Activated naive CD4-positive, alpha-beta T cell treated with anti-CD3 and anti-CD28 coated beads, Interleukin-2, amount 10 ng/mL, durations not matched to agents 7 days and 5 days (primary cell): ENCODE data around the gene RNF213.
"Not testable (repeated sequence)": the region's sequence is repeated elsewhere in the genome, so short reads cannot be mapped to it uniquely, and the experiment has no call there.

Experiments used
- CTCF ChIA-PET: fragments of 350-600 bp; sonication (Branson Sonifier 250); formaldehyde crosslinking; loops from one replicate; lab custom pipeline; 2021; ENCODE audit warnings: antibody characterized with exemption; lab: Charles Lee
- DNase-seq: peaks from one replicate; pipeline ENCODE4 v3.0.0-alpha.2; 2020
- H3K27ac Mint-ChIP-seq: one replicate; pipeline ENCODE4 v1.8.0; 2021; ENCODE audit warnings: mild to moderate bottlenecking, moderate library complexity, mixed read lengths
- H3K27me3 Mint-ChIP-seq: one replicate; pipeline ENCODE4 v1.8.0; 2021; ENCODE audit warnings: mild to moderate bottlenecking, mixed read lengths
- H3K36me3 Mint-ChIP-seq: one replicate; pipeline ENCODE4 v1.8.0; 2021; ENCODE audit warnings: mixed read lengths
- H3K4me1 Mint-ChIP-seq: one replicate; pipeline ENCODE4 v1.8.0; 2021; ENCODE audit warnings: mixed read lengths
- H3K4me3 Mint-ChIP-seq: one replicate; pipeline ENCODE4 v1.8.0; 2021; ENCODE audit warnings: mild to moderate bottlenecking, moderate library complexity, mixed read lengths
- H3K9me3 Mint-ChIP-seq: one replicate; pipeline ENCODE4 v1.8.0; 2021; ENCODE audit warnings: mixed read lengths

The RNF213 gene

DNA sequence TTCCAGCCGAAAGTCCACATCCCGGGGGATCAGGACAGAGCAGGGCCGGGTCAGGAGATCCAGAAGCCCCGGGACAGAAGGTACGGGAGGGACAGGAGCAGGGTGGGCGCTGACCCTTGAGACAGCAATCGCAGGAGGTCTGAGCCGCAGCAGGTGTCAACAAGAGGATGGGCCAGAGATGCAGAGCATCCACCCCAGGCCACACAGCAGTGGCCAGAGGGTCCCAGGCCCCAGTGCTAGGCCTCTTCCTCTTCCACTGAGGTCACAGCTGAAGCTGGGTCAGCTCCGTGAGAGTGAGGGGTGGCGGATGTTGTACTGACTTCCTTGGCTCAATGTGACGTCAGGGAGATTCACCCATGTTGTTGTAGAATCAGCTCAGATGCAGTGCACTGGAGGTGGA is 8.7 kb upstream of the RNF213 start:
- no peaks in the 10 kb centered on the region for H3K36me3 Mint-ChIP-seq
- H3K4me3 Mint-ChIP-seq, result no peak overlapping the region
- H3K27ac Mint-ChIP-seq, result no peak overlapping the region
- CTCF ChIA-PET, result interaction anchor here (0.6 to 3.7 kb wide), 5 partner anchors 33 to 169 kb away, joined by 3 to 33 read pairs (median 4); no protein-coding TSS in a partner anchor
- H3K4me1 Mint-ChIP-seq, result peaks cover 50% of the 10 kb centered on the region
- no peak for DNase-seq
- H3K9me3 Mint-ChIP-seq, result no peaks in the 10 kb centered on the region
- H3K27me3 Mint-ChIP-seq, result no peaks in the 10 kb centered on the region

DNA sequence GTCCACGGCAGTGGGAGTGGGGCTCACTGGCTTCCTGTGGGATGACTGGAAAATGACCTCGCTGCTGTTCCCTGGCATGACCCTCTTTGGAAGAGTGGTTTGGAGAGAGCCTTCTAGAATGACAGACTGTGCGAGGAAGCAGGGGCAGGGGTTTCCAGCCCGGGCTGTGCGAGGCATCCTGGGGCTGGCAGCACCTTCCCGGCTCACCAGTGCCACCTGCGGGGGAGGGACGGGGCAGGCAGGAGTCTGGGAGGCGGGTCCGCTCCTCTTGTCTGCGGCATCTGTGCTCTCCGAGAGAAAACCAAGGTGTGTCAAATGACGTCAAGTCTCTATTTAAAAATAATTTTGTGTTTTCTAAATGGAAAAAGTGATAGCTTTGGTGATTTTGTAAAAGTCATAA is 7.8 kb upstream of the RNF213 start:
- H3K9me3 Mint-ChIP-seq, result no peaks in the 10 kb centered on the region
- DNase-seq, result peak; percentile 91
- no peaks in the 10 kb centered on the region for H3K27me3 Mint-ChIP-seq
- H3K4me3 Mint-ChIP-seq, result no peak overlapping the region
- CTCF ChIA-PET, result interaction anchor here (1.0 to 3.7 kb wide), 3 partner anchors 15 to 57 kb away, joined by 3 to 33 read pairs (median 4); no protein-coding TSS in a partner anchor
- no peaks in the 10 kb centered on the region for H3K36me3 Mint-ChIP-seq
- no peak overlapping the region for H3K27ac Mint-ChIP-seq
- peaks cover 57% of the 10 kb centered on the region for H3K4me1 Mint-ChIP-seq

DNA sequence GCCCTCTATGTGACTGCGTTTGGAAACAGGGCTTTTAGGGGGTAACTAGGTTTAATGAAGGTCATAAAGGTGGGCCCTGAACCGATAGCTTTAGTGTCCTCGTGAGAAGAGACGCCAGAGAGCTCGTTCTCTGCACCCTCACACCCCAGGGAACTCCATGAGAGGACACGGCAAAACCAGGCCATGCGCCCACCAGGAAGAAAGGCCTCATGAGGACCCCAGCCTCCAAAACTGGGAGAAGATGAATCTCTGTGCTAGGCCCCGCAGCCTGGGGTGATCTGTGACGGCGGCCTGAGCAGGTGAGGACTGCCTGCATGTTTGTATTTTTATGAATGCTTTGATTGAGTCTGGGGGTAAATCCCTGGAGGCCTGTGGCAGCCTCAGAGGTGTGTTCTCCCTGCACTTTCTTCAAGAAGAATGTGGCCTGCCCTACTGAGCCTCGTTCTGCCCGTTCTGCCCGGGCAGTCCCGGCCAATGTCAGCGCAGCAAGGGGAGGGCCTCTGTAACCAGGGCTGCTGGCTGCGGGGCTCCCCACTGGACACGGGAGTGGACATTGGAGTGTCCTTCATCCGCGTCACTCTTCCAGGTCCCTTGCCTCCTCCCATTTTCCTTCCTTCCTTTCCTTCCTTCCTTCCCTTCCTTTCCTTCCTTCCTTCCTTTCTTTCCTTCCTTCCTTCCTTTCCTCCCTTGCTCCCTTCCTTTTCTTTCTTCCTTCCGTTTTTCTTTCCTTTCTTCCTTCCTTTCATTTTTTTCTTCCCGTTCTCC is 6.8 kb upstream of the RNF213 start:
- peaks cover 66% of the 10 kb centered on the region for H3K4me1 Mint-ChIP-seq
- no peak for DNase-seq
- H3K27ac Mint-ChIP-seq, result no peak overlapping the region
- H3K9me3 Mint-ChIP-seq, result no peaks in the 10 kb centered on the region
- CTCF ChIA-PET, result interaction anchor here (1.0 to 3.7 kb wide), 3 partner anchors 16 to 172 kb away, joined by 3 to 33 read pairs (median 3); no protein-coding TSS in a partner anchor
- H3K36me3 Mint-ChIP-seq, result no peaks in the 10 kb centered on the region
- no peak overlapping the region for H3K4me3 Mint-ChIP-seq
- no peaks in the 10 kb centered on the region for H3K27me3 Mint-ChIP-seq

GRCh38 chr17:80254396-80255251 is 6.0 kb upstream of the RNF213 start:
- H3K4me3 Mint-ChIP-seq, result peak overlapping the region; percentile 14
- H3K36me3 Mint-ChIP-seq, result peaks cover under 1% of the 10 kb centered on the region
- no peaks in the 10 kb centered on the region for H3K27me3 Mint-ChIP-seq
- peak overlapping the region; percentile 86 for H3K27ac Mint-ChIP-seq
- CTCF ChIA-PET, result interaction anchor here (1.4 kb wide), 1 partner anchor 173 kb away, joined by 3 read pairs; no protein-coding TSS in a partner anchor
- H3K9me3 Mint-ChIP-seq, result no peaks in the 10 kb centered on the region
- DNase-seq, result peak; percentile 76
- H3K4me1 Mint-ChIP-seq, result peaks cover 74% of the 10 kb centered on the region

DNA sequence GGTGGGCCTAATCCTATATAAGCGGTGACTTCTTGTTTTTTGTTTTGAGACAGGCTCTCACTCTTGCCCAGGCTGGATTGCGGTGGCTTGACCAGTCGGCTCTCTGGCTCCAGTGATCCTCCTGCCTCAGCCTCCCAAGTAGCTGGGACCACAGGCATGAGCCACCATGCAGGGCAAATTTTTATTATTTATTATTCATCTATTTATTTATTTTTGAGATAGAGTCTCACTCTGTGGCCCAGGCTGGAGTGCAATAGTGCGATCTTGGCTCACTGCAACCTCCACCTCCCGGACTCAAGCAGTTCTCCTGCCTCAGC is 4.7 kb upstream of the RNF213 start:
- Mint-ChIP-seq H3K9me3 (no peaks in the 10 kb centered on the region), H3K36me3 (peaks cover 2% of the 10 kb centered on the region), H3K4me3 (no peak overlapping the region), H3K27ac (peak overlapping the region; percentile 68), H3K27me3 (no peaks in the 10 kb centered on the region), H3K4me1 (peaks cover 78% of the 10 kb centered on the region)
- CTCF ChIA-PET, result interaction anchor here (0.9 kb wide), 1 partner anchor 10 kb away, joined by 3 read pairs; no protein-coding TSS in a partner anchor
- DNase-seq, result no peak

- Mint-ChIP-seq H3K27me3 (no peaks in the 10 kb centered on the region), H3K4me1 (peaks cover 82% of the 10 kb centered on the region), H3K4me3 (no peak overlapping the region), H3K36me3 (peaks cover 2% of the 10 kb centered on the region), H3K27ac (peak overlapping the region; percentile 95), H3K9me3 (no peaks in the 10 kb centered on the region)
- no peak for DNase-seq
- CTCF ChIA-PET, result no interaction called here
Measured at GRCh38 chr17:80257716-80258213, 2.9 kb upstream of the RNF213 start.

DNA sequence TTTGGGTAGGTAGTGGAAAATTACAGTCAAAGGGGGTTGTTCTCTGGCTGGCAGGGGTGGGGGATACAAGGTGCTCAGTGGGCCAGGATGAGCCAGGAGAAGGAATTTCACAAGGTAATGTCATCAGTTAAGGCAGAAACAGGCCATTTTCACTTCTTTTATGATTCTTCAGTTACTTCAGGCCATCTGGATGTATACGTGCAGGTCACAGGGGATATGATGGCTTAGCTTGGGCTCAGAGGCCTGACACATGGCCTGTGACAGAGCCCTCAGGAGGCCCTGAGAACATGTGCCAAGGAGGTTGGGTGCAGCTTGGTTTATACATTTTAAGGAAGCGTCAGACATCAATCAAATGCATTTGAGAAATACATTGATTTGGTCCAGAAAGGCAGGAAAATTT is 2.4 kb upstream of the RNF213 start:
- H3K27me3 Mint-ChIP-seq, CTCF ChIA-PET, H3K4me3 Mint-ChIP-seq, DNase-seq, H3K36me3 Mint-ChIP-seq, H3K9me3 Mint-ChIP-seq: not testable (repeated sequence)
- Mint-ChIP-seq H3K4me1 (peaks cover 81% of the 10 kb centered on the region), H3K27ac (peak overlapping the region; percentile 95)

DNA sequence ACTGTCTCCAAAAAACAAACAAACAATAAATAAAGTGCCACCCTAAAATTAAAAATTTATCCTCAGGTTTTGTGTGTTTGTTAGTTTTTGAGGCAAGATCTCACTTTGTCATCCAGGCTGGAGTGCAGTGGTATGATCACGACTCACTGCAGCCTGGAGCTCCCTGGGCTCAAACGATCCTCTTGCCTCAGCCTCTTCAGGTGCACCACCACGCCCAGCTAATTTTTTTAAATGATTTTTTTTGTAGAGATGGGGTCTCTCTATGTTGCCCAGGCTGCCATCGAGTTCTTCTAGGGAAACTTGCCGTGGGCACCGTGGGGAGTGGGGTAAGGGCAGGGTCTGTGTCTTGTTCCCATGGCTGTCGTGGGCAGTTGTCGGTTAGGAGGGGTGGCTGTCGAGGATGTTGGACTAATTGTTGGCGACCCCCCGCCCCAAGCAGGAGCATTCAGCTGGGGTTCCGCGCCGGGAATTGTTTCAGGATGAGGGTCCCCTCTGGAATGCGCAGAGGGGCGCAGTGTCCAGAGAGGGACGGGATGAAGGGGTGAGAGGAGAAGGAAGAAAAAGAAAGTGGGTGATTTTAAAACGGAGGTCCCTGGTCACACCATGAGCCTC is 1.1 kb upstream of the RNF213 start:
- H3K27me3 Mint-ChIP-seq, result no peaks in the 10 kb centered on the region
- peak overlapping the region; percentile 95 for H3K27ac Mint-ChIP-seq
- H3K4me3 Mint-ChIP-seq, result peak overlapping the region; percentile 87
- peaks cover 72% of the 10 kb centered on the region for H3K4me1 Mint-ChIP-seq
- no peak for DNase-seq
- H3K9me3 Mint-ChIP-seq, result no peaks in the 10 kb centered on the region
- CTCF ChIA-PET, result no interaction called here
- peaks cover 8% of the 10 kb centered on the region for H3K36me3 Mint-ChIP-seq

DNA sequence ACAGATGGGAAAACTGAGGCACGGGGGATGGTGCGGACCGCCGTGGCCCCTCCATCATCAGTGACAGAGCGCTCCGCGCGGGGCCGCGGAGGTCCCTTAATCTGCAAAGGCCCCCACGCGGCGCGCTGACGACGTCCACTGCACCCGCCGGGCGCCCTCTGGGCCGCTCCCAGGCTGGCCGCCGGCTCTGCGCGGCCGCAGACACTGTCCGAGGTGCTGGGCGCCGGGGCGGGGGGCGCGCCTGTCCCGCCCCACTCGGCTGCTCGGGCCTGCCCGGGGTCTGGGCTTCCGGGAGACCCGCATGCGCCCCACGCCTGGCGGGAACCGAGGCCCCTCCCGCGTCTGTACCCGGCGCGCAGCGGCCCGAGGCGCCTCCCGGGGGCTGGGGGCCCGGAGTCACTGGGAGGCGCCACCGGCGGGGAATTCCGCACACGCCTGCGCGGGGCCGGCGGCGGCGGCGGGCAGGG is 550 bp upstream of the RNF213 start:
- H3K4me1 Mint-ChIP-seq, result peaks cover 69% of the 10 kb centered on the region
- peak; percentile 83 for DNase-seq
- no peaks in the 10 kb centered on the region for H3K9me3 Mint-ChIP-seq
- CTCF ChIA-PET, result no interaction called here
- peak overlapping the region; percentile 95 for H3K27ac Mint-ChIP-seq
- H3K4me3 Mint-ChIP-seq, result peak overlapping the region; percentile 87
- H3K36me3 Mint-ChIP-seq, result peaks cover 12% of the 10 kb centered on the region
- no peaks in the 10 kb centered on the region for H3K27me3 Mint-ChIP-seq

GRCh38 chr17:80261159-80261894 is 675 bp downstream of the RNF213 start:
- no peaks in the 10 kb centered on the region for H3K27me3 Mint-ChIP-seq
- CTCF ChIA-PET, result interaction anchor here (2.1 kb wide), 1 partner anchor 160 kb away, joined by 5 read pairs; the partner anchor contains the start of gene GAA
- peaks cover 65% of the 10 kb centered on the region for H3K4me1 Mint-ChIP-seq
- DNase-seq, result peak; percentile 82
- H3K27ac Mint-ChIP-seq, result peak overlapping the region; percentile 93
- H3K9me3 Mint-ChIP-seq, result no peaks in the 10 kb centered on the region
- peaks cover 19% of the 10 kb centered on the region for H3K36me3 Mint-ChIP-seq
- H3K4me3 Mint-ChIP-seq, result peak overlapping the region; percentile 98

DNA sequence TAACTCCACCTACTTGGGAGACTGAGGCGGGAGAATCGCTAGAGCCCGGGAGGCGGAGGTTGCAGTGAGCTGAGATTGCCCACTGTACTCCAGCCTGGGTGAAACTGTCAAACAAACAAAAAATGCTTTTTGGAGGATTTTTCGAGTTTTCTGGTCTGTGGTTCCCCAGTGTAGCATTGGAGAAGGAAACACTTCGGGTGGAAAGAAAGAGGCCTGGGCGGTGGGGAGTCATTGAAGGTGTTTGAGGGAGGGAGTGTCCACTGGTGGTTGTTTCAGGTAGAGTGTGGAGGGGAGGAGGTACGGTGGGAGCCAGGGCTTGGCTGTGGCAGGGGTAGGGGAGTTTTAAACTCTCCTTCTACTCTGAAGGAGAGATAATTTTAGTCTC is 1.2 kb downstream of the RNF213 start:
- H3K36me3 Mint-ChIP-seq, result peaks cover 19% of the 10 kb centered on the region
- H3K4me1 Mint-ChIP-seq, result peaks cover 61% of the 10 kb centered on the region
- CTCF ChIA-PET, result interaction anchor here (2.1 kb wide), 1 partner anchor 160 kb away, joined by 5 read pairs; the partner anchor contains the start of gene GAA
- peak overlapping the region; percentile 93 for H3K27ac Mint-ChIP-seq
- no peak for DNase-seq
- peak overlapping the region; percentile 98 for H3K4me3 Mint-ChIP-seq
- no peaks in the 10 kb centered on the region for H3K27me3 Mint-ChIP-seq
- H3K9me3 Mint-ChIP-seq, result no peaks in the 10 kb centered on the region

DNA sequence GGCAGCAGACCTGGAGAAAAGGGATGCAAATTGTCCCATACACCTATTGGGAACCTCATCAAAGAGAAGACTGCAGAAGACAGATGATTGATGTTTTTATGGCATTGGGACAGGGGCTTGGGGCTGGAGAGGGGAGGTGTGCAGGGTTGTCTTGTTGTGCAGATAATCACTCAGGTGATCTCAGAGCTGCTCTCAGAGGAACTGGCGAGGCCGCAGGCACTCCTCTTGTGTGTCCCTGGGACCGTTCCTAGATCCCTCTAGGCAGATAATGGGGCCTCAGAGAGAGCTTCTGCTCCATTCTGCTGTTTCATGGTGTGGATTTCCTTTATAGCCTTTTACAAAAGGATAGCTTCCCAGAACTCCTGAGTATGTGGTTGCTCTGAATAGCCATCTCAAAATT is 1.6 kb downstream of the RNF213 start:
- peak overlapping the region; percentile 98 for H3K4me3 Mint-ChIP-seq
- DNase-seq, result no peak
- peak overlapping the region; percentile 93 for H3K27ac Mint-ChIP-seq
- CTCF ChIA-PET, result interaction anchor here (2.1 kb wide), 1 partner anchor 161 kb away, joined by 5 read pairs; the partner anchor contains the start of gene GAA
- H3K4me1 Mint-ChIP-seq, result peaks cover 62% of the 10 kb centered on the region
- H3K27me3 Mint-ChIP-seq, result no peaks in the 10 kb centered on the region
- H3K36me3 Mint-ChIP-seq, result peaks cover 21% of the 10 kb centered on the region
- no peaks in the 10 kb centered on the region for H3K9me3 Mint-ChIP-seq

DNA sequence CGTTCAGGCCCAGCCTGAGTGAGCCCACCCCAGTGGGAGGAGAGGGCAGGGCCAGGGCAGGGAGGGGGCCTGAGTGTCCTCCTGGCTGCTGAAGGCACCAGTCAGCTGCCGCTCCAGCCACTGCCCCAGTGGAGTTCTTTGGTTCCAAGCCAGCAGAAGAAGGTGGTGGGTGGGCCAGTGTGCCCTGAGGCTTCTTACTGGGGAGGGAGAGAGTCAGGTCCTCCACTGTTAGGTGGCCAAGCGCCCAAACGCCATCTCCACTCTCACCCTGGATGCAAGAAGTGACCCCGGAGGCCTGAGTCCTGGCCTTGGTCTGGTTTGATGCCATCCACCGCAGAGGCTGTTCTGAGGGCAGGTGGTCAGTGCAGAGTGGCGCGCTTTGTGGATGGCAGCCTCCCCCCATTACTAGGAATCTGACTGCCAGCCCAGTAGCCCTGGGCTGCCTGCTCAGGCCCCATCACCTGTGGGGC is 2.2 kb downstream of the RNF213 start:
- peaks cover 60% of the 10 kb centered on the region for H3K4me1 Mint-ChIP-seq

More for the DNA sequence above, 2.2 kb downstream of the RNF213 start:
- DNase-seq, result no peak
- Mint-ChIP-seq H3K36me3 (peaks cover 25% of the 10 kb centered on the region), H3K4me3 (peak overlapping the region; percentile 98), H3K27me3 (no peaks in the 10 kb centered on the region), H3K27ac (peak overlapping the region; percentile 93), H3K9me3 (no peaks in the 10 kb centered on the region)
- CTCF ChIA-PET, result interaction anchor here (0.6 to 2.1 kb wide), 2 partner anchors 67 to 161 kb away, joined by 3 to 5 read pairs; partner anchors contain the start of gene GAA
